T-cell (primary cell): ENCODE results near the gene RASL12. TPM values are rescaled to one million over a fixed set of nuclear protein-coding genes. Genes with fewer than 3 reads are reported as not detected.
"Not testable (repeated sequence)": the region's sequence is repeated elsewhere in the genome, so short reads cannot be mapped to it uniquely, and the experiment has no call there.

Experiments
- ATAC-seq, 4 experiments: fragments of 200-7000 bp in 3 of 4; fragments of 150-1000 bp in 1 of 4; cut with Tn5 transposase; replicated peaks in 1 of 4; 1 replicate in 3 of 4; 2 replicates in 1 of 4; pipeline ENCODE4 v1.10.0; 2021; ENCODE audit warnings: moderate library complexity in 3 of 4, mild to moderate bottlenecking in 2 of 4, moderate number of reproducible peaks in 1 of 4
- CTCF ChIA-PET, 2 donors: fragments of 300-600 bp; sonication (Branson Sonifier 250); formaldehyde crosslinking; loops; one replicate each; lab custom pipeline; 2022; ENCODE audit warnings: antibody characterized with exemption in 2 of 2; lab: Charles Lee
- POLR2A ChIA-PET, 2 donors: fragments of 300-600 bp; sonication (Branson Sonifier 250); formaldehyde crosslinking; loops; one replicate each; lab custom pipeline; 2022; ENCODE audit warnings: antibody characterized with exemption in 2 of 2; lab: Charles Lee
- DNase-seq, 35 experiments: peaks; one replicate each; pipeline versions ENCODE4 v3.0.0 to v3.0.0-alpha.2; 2013 to 2023
- H3K27ac ChIP-seq: one replicate; pipeline ENCODE4 v1.5.1; 2013; ENCODE audit warnings: low read length
- H3K27me3 ChIP-seq, 2 experiments: replicated peaks in 1 of 2; 1 replicate in 1 of 2; 2 replicates in 1 of 2; pipeline versions ENCODE4 v1.6.1 to v1.7.0; 2013; ENCODE audit warnings: low read length in 1 of 2, mixed read lengths in 1 of 2; ENCODE audit not compliant: control insufficient read depth in 2 of 2, insufficient read depth in 2 of 2; ENCODE audit errors: extremely low read depth in 1 of 2
- H3K36me3 ChIP-seq, 2 donors: 1 replicate in 1 of 2; 2 replicates in 1 of 2; pipeline versions ENCODE4 v1.6.1 to v1.7.0; 2013; ENCODE audit warnings: low read length in 1 of 2; ENCODE audit not compliant: control insufficient read depth in 2 of 2, insufficient read depth in 1 of 2; ENCODE audit errors: extremely low read depth in 1 of 2
- H3K4me1 ChIP-seq, 2 experiments: 1 replicate in 1 of 2; 2 replicates in 1 of 2; pipeline versions ENCODE4 v1.6.1 to v1.7.0; 2013; ENCODE audit warnings: low read length in 2 of 2, mixed read lengths in 1 of 2; ENCODE audit not compliant: insufficient read depth in 2 of 2, control insufficient read depth in 1 of 2; ENCODE audit errors: extremely low read depth in 1 of 2
- H3K4me3 ChIP-seq, 2 donors: 1 replicate in 1 of 2; 2 replicates in 1 of 2; pipeline versions ENCODE4 v1.5.1 to v1.7.0; 2013; ENCODE audit warnings: mild to moderate bottlenecking in 2 of 2, low read length in 1 of 2, moderate library complexity in 1 of 2; ENCODE audit not compliant: control insufficient read depth in 1 of 2; ENCODE audit errors: extremely low read depth in 1 of 2
- H3K9me3 ChIP-seq: 2 replicates; pipeline ENCODE4 v1.7.0; 2013
- H3K27ac Mint-ChIP-seq, 2 donors: one replicate each; pipeline ENCODE4 v1.8.0; 2020 to 2021; ENCODE audit warnings: mild to moderate bottlenecking in 2 of 2, mixed read lengths in 2 of 2
- H3K27me3 Mint-ChIP-seq, 2 donors: one replicate each; pipeline ENCODE4 v1.8.0; 2021 to 2022; ENCODE audit warnings: mixed read lengths in 2 of 2
- H3K36me3 Mint-ChIP-seq: one replicate; pipeline ENCODE4 v1.8.0; 2021; ENCODE audit warnings: mixed read lengths
- H3K4me1 Mint-ChIP-seq, 3 donors: one replicate each; pipeline ENCODE4 v1.8.0; 2020 to 2022; ENCODE audit warnings: mixed read lengths in 3 of 3, mild to moderate bottlenecking in 1 of 3
- H3K4me3 Mint-ChIP-seq, 3 donors: one replicate each; pipeline ENCODE4 v1.8.0; 2020 to 2022; ENCODE audit warnings: mild to moderate bottlenecking in 3 of 3, mixed read lengths in 3 of 3, moderate library complexity in 3 of 3
- H3K9me3 Mint-ChIP-seq, 3 donors: one replicate each; pipeline ENCODE4 v1.8.0; 2020 to 2022; ENCODE audit warnings: mixed read lengths in 3 of 3
- WGBS: methylation state at CpG from one replicate; pipeline ENCODE4 v1.1.5; 2013; ENCODE audit warnings: missing lambda C conversion rate; ENCODE audit not compliant: insufficient coverage; 5-methylcytosine and 5-hydroxymethylcytosine counted together
- total RNA-seq, 35 experiments: library from RNA in 6 of 35; stranded (reverse) in 6 of 35; fragments of 120-200 nt in 1 of 35; gene quantifications; one replicate each; pipeline versions ENCODE4 v1.2.1 to v1.2.4 and lab custom pipeline; 2013 to 2026

The RASL12 gene
- total RNA-seq, 5 donors from 2014 or later (not counting 1 experiment from before 2014, with no cell fraction given) = 0.09 to 0.18 TPM; not detected in 3

DNA sequence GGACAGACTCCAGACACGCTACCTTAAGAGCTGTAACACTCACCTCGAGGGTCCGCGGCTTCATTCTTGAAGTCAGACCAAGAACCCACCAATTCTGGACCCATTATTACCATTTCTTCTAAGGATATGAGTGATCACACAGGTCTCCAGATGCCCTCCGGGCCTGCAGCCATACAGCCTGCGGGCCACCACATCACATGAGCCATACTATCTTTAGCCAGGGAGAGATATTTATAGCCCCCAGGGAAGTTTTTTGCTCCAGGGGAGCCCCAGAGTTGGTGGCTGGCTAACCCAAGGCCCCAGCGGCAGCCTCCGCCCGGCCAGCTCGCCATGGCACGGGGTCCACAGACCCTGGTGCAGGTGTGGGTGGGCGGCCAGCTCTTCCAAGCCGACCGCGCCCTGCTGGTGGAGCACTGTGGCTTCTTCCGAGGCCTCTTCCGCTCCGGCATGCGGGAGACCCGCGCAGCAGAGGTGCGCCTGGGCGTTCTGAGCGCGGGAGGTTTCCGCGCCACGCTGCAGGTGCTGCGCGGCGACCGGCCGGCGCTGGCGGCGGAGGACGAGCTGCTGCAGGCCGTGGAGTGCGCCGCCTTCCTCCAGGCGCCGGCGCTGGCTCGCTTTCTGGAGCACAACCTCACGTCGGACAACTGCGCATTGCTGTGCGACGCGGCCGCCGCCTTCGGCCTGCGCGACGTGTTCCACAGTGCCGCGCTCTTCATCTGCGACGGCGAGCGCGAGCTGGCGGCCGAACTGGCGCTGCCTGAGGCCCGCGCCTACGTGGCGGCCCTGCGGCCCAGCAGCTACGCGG, 8.9 kb upstream of the RASL12 start, which contains the start of gene KBTBD13:
KBTBD13 (plus strand) TSS at position 261 of the 805 bp plus-strand sequence; CDS start at position 331, 70 bp downstream.
- peaks cover 0 to 9% of the 10 kb centered on the region in 2 experiments for H3K4me1 ChIP-seq
- H3K4me3 Mint-ChIP-seq = peak within 1 kb of the TSS in 1 of 3 donors; percentile 59
- ChIA-PET POLR2A (no interaction called here), CTCF (interaction anchor here in 1 of 2 donors (1.2 kb wide), 1 partner anchor 43 kb away, joined by 4 read pairs; no protein-coding TSS in a partner anchor)
- no peaks in the 10 kb centered on the region for H3K9me3 Mint-ChIP-seq
- H3K27ac ChIP-seq = no peak within 1 kb of the TSS
- WGBS = 92% methylated on average over 67 of the region's 73 CpGs
- H3K4me1 Mint-ChIP-seq = peaks cover 5 to 14% (median 8%) of the 10 kb centered on the region in 3 donors
- H3K27me3 Mint-ChIP-seq = peaks cover 21 to 23% of the 10 kb centered on the region in 2 donors
- no peak for ATAC-seq
- no peaks in the 10 kb centered on the region for H3K36me3 ChIP-seq
- DNase-seq = no peak
- H3K4me3 ChIP-seq = no peak within 1 kb of the TSS
- H3K27ac Mint-ChIP-seq = no peak within 1 kb of the TSS
- H3K9me3 ChIP-seq = no peaks in the 10 kb centered on the region
- H3K27me3 ChIP-seq = peaks cover 0 to 35% of the 10 kb centered on the region in 2 experiments
- no peaks in the 10 kb centered on the region for H3K36me3 Mint-ChIP-seq

DNA sequence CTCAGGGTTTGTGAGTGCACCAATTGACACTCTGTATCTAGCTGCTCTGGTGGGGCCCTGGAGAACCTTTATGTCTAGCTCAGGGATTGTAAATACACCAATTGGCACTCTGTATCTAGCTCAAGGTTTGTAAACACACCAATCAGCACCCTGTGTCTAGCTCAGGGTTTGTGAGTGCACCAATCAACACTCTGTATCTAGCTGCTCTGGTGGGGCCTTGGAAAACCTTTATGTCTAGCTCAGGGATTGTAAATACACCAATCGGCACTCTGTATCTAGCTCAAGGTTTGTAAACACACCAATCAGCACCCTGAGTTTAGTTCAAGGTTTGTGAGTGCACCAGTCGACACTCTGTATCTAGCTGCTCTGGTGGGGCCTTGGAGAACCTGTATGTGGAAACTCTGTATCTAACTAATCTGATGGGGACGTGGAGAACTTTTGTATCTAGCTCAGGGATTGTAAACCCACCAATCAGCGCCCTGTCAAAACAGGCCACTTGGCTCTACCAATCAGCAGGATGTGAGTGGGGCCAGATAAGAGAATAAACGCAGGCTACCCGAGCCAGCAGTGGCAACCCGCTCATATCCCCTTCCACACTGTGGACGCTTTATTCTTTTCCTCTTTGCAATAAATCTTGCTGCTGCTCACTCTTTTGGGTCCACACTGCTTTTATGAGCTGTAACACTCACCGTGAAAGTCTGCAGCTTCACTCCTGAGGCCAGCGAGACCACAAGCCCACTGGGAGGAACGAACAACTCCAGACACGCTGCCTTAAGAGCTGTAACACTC, 8.0 kb upstream of the RASL12 start:
- ATAC-seq, H3K4me1 ChIP-seq, H3K4me3 ChIP-seq, H3K36me3 Mint-ChIP-seq, DNase-seq, POLR2A ChIA-PET, H3K36me3 ChIP-seq, H3K9me3 ChIP-seq, H3K27ac Mint-ChIP-seq, H3K27ac ChIP-seq, H3K9me3 Mint-ChIP-seq: not testable (repeated sequence)
- CTCF ChIA-PET = interaction anchor here in 1 of 2 donors (0.7 kb wide), 1 partner anchor 41 kb away, joined by 3 read pairs; no protein-coding TSS in a partner anchor
- Mint-ChIP-seq H3K27me3 (peaks cover 22 to 23% of the 10 kb centered on the region in 2 donors), H3K4me3 (peak overlapping the region in 1 of 3 donors; percentile 28), H3K4me1 (peaks cover 5 to 14% (median 6%) of the 10 kb centered on the region in 3 donors)
- H3K27me3 ChIP-seq = peaks cover 0 to 38% of the 10 kb centered on the region in 2 experiments
- WGBS = 69% methylated on average over 10 of the region's 12 CpGs

DNA sequence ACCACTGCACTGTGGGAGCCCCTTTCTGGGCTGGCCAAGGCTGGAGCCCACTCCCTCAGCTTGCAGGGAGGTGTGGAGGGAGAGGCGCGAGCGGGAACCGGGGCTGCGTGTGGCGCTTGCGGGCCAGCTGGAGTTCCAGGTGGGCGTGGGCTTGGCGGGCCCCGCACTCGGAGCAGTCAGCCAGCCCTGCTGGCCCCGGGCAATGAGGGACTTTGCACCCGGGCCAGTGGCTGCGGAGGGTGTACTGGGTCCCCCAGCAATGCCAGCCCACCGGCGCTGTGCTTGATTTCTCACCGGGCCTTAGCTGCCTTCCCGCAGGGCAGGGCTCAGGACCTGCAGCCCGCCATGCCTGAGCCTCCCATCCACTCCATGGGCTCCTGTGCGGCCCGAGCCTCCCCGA, 7.2 kb upstream of the RASL12 start:
- Mint-ChIP-seq H3K4me1 (peaks cover 5 to 14% (median 6%) of the 10 kb centered on the region in 3 donors), H3K27me3 (peaks cover 23 to 24% of the 10 kb centered on the region in 2 donors)
- CTCF ChIA-PET, H3K27ac Mint-ChIP-seq, H3K4me1 ChIP-seq, H3K4me3 Mint-ChIP-seq, H3K9me3 Mint-ChIP-seq, DNase-seq, ATAC-seq, POLR2A ChIA-PET, H3K36me3 Mint-ChIP-seq, H3K36me3 ChIP-seq, H3K27ac ChIP-seq, H3K4me3 ChIP-seq, H3K9me3 ChIP-seq: not testable (repeated sequence)
- WGBS = 96% methylated on average over 14 of the region's 22 CpGs
- peaks cover 0 to 38% of the 10 kb centered on the region in 2 experiments for H3K27me3 ChIP-seq

DNA sequence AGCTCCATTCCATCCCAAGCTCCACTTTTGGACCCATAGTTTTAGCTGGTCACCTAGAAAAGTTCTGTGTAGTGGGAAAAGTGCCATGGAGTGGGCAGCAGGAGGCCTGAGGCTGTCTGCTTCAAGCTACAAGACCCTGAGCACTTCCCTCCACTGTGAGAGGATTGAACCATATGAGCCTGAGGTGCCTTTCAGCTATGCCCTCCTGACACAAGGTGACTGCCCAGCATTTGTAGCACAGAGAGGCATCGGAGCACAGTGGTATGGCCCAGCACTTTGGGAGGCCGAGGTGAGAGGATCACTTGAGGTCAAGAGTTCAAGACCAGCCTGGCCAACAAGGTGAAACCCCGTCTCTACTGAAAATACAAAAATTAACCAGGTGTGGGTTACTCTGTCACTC, 4.8 kb upstream of the RASL12 start:
- CTCF ChIA-PET = interaction anchor here in 1 of 2 donors (0.6 kb wide), 1 partner anchor 20 kb away, joined by 9 read pairs; no protein-coding TSS in a partner anchor
- Histone ChIP-seq H3K4me3 (no peak overlapping the region), H3K4me1 (peaks cover 0 to 4% of the 10 kb centered on the region in 2 experiments), H3K27ac (no peak overlapping the region), H3K27me3 (peaks cover 5 to 29% of the 10 kb centered on the region in 2 experiments), H3K36me3 (no peaks in the 10 kb centered on the region), H3K9me3 (no peaks in the 10 kb centered on the region)
- DNase-seq (no peak), ATAC-seq (no peak)
- 92% methylated on average over 2 of the region's 3 CpGs for WGBS
- no peak overlapping the region for H3K4me3 Mint-ChIP-seq
- POLR2A ChIA-PET = interaction anchor here in 1 of 2 donors (0.6 kb wide), 1 partner anchor 172 kb away, joined by 3 read pairs; no protein-coding TSS in a partner anchor
- H3K9me3 Mint-ChIP-seq = no peaks in the 10 kb centered on the region
- peaks cover 15 to 25% of the 10 kb centered on the region in 2 donors for H3K27me3 Mint-ChIP-seq
- H3K27ac Mint-ChIP-seq = no peak overlapping the region
- H3K36me3 Mint-ChIP-seq = no peaks in the 10 kb centered on the region
- H3K4me1 Mint-ChIP-seq = peaks cover 5 to 12% (median 7%) of the 10 kb centered on the region in 3 donors

DNA sequence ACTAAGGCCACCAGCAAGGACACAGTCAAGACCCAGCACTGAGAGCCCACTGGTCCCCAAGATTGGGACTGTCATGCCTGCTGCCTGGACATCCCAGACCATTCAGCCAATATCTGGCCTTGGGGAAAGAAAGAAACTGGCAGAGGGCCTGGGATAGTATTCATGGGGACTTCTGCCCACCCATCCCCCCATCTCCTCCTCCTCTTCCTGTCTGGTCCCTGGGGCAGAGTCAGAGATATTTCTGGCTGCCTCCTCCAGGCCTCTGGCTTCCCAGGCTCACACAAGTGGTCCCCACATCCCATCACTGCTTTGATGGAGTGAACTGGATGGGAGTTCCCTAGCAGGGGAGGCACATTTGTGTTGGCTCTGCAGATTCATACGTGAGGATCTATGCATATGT, 4.2 kb upstream of the RASL12 start:
- DNase-seq (no peak), ATAC-seq (no peak)
- Mint-ChIP-seq H3K4me3 (no peak overlapping the region), H3K9me3 (no peaks in the 10 kb centered on the region), H3K36me3 (no peaks in the 10 kb centered on the region), H3K4me1 (peaks cover 9 to 15% (median 10%) of the 10 kb centered on the region in 3 donors), H3K27ac (no peak overlapping the region), H3K27me3 (peaks cover 18 to 29% of the 10 kb centered on the region in 2 donors)
- H3K27ac ChIP-seq = no peak overlapping the region
- H3K9me3 ChIP-seq = no peaks in the 10 kb centered on the region
- H3K4me3 ChIP-seq = no peak overlapping the region
- CTCF ChIA-PET = interaction anchor here in 1 of 2 donors (0.6 kb wide), 1 partner anchor 20 kb away, joined by 9 read pairs; no protein-coding TSS in a partner anchor
- H3K27me3 ChIP-seq = peaks cover 5 to 32% of the 10 kb centered on the region in 2 experiments
- H3K4me1 ChIP-seq = peaks cover 0 to 9% of the 10 kb centered on the region in 2 experiments
- POLR2A ChIA-PET = no interaction called here
- WGBS = no CpG with 5 or more reads among the region's 1 CpG
- H3K36me3 ChIP-seq = no peaks in the 10 kb centered on the region

DNA sequence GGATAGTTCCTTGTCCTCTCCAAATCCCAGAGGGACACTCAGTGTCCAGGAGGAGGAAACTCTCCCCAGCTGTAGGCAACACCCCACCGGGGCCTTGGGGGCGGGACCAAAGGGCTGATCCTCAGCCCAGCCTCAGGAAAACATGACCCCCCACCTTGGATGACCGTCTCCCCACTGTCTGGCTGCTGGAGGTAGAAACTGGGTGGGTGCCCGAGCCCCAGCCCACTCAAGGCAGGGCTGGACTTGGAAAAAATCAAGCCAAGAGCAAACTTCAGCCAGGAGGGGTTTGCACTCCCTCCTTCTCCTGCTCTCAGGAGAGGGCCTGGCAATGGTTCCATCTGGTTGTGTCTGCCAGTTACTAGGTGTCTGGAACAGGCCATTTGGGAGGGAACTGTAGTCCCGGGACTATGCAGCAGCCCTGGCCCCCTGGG, 3.6 kb upstream of the RASL12 start:
- no peaks in the 10 kb centered on the region for H3K9me3 Mint-ChIP-seq
- WGBS = 63% methylated on average over 3 of the region's 5 CpGs
- ChIA-PET CTCF (no interaction called here), POLR2A (no interaction called here)
- no peak overlapping the region for H3K27ac ChIP-seq
- H3K4me1 Mint-ChIP-seq = peaks cover 8 to 15% (median 10%) of the 10 kb centered on the region in 3 donors
- H3K36me3 ChIP-seq = no peaks in the 10 kb centered on the region
- H3K27me3 Mint-ChIP-seq = peaks cover 21 to 32% of the 10 kb centered on the region in 2 donors
- peaks cover 5 to 35% of the 10 kb centered on the region in 2 experiments for H3K27me3 ChIP-seq
- DNase-seq (no peak), ATAC-seq (no peak)
- H3K9me3 ChIP-seq = no peaks in the 10 kb centered on the region
- H3K4me3 ChIP-seq = no peak overlapping the region
- H3K4me3 Mint-ChIP-seq = no peak overlapping the region
- H3K27ac Mint-ChIP-seq = no peak overlapping the region
- no peaks in the 10 kb centered on the region for H3K36me3 Mint-ChIP-seq
- peaks cover 0 to 9% of the 10 kb centered on the region in 2 experiments for H3K4me1 ChIP-seq
